Measurements from ENCODE around the gene FOXA1.
"Not testable (repeated sequence)": the region's sequence is repeated elsewhere in the genome, so short reads cannot be mapped to it uniquely, and the experiment has no call there.

Gene FOXA1

GRCh38 chr14:37563189-37563588, 31.9 kb downstream of the FOXA1 start:
- H3K4me1 Mint-ChIP-seq = no peaks in the 10 kb centered on the region
- H3K4me3 Mint-ChIP-seq = no peak overlapping the region
- peaks cover 5 to 7% of the 10 kb centered on the region in 2 donors for H3K9me3 Mint-ChIP-seq
- H3K27me3 Mint-ChIP-seq = no peaks in the 10 kb centered on the region
- no peak for DNase-seq
- H3K27ac Mint-ChIP-seq = no peak overlapping the region
- no peak for ATAC-seq

GRCh38 chr14:37559386-37559785, 35.7 kb downstream of the FOXA1 start:
- Mint-ChIP-seq H3K4me1 (no peaks in the 10 kb centered on the region), H3K4me3 (no peak overlapping the region), H3K9me3 (peaks cover 10 to 14% of the 10 kb centered on the region in 2 donors), H3K27ac (no peak overlapping the region), H3K27me3 (no peaks in the 10 kb centered on the region)
- DNase-seq (no peak), ATAC-seq (no peak)

GRCh38 chr14:37558740-37559139, 36.3 kb downstream of the FOXA1 start:
- H3K4me1 Mint-ChIP-seq = no peaks in the 10 kb centered on the region
- ATAC-seq (no peak), DNase-seq (no peak)
- no peak overlapping the region for H3K4me3 Mint-ChIP-seq
- H3K27ac Mint-ChIP-seq = no peak overlapping the region
- no peaks in the 10 kb centered on the region for H3K27me3 Mint-ChIP-seq
- peaks cover 15 to 21% of the 10 kb centered on the region in 2 donors for H3K9me3 Mint-ChIP-seq

GRCh38 chr14:37555596-37555995, 39.5 kb downstream of the FOXA1 start:
- peaks cover 20 to 21% of the 10 kb centered on the region in 2 donors for H3K9me3 Mint-ChIP-seq
- ATAC-seq, DNase-seq, H3K4me1 Mint-ChIP-seq, H3K4me3 Mint-ChIP-seq, H3K27me3 Mint-ChIP-seq, H3K27ac Mint-ChIP-seq: not testable (repeated sequence)

GRCh38 chr14:37553935-37554550, 41.0 kb downstream of the FOXA1 start:
- peaks cover 19% of the 10 kb centered on the region in 2 donors for H3K9me3 Mint-ChIP-seq
- no peak for DNase-seq
- no peaks in the 10 kb centered on the region for H3K4me1 Mint-ChIP-seq
- H3K27me3 Mint-ChIP-seq = no peaks in the 10 kb centered on the region
- no peak overlapping the region for H3K4me3 Mint-ChIP-seq
- H3K27ac Mint-ChIP-seq = no peak overlapping the region
- ATAC-seq = no peak

GRCh38 chr14:37551119-37551518, 43.9 kb downstream of the FOXA1 start:
- H3K9me3 Mint-ChIP-seq = peaks cover 7 to 9% of the 10 kb centered on the region in 2 donors
- ATAC-seq (no peak), DNase-seq (no peak)
- no peak overlapping the region for H3K27ac Mint-ChIP-seq
- H3K27me3 Mint-ChIP-seq = no peaks in the 10 kb centered on the region
- no peak overlapping the region for H3K4me3 Mint-ChIP-seq
- H3K4me1 Mint-ChIP-seq = no peaks in the 10 kb centered on the region

GRCh38 chr14:37550511-37550910, 44.5 kb downstream of the FOXA1 start:
- Mint-ChIP-seq H3K4me3 (no peak overlapping the region), H3K27me3 (no peaks in the 10 kb centered on the region), H3K4me1 (no peaks in the 10 kb centered on the region), H3K27ac (no peak overlapping the region), H3K9me3 (peaks cover 7 to 9% of the 10 kb centered on the region in 2 donors)
- DNase-seq = no peak
- ATAC-seq = no peak

- H3K27ac Mint-ChIP-seq = no peak overlapping the region
- H3K9me3 Mint-ChIP-seq = no peaks in the 10 kb centered on the region
- ATAC-seq (no peak), DNase-seq (no peak)
- no peaks in the 10 kb centered on the region for H3K4me1 Mint-ChIP-seq
- H3K4me3 Mint-ChIP-seq = no peak overlapping the region
- no peaks in the 10 kb centered on the region for H3K27me3 Mint-ChIP-seq
Measured at GRCh38 chr14:37546621-37547447, 48.2 kb downstream of the FOXA1 start.

- Mint-ChIP-seq H3K4me1 (no peaks in the 10 kb centered on the region), H3K27ac (no peak overlapping the region), H3K27me3 (no peaks in the 10 kb centered on the region), H3K4me3 (no peak overlapping the region), H3K9me3 (no peaks in the 10 kb centered on the region)
- ATAC-seq (no peak), DNase-seq (no peak)
Measured at GRCh38 chr14:37545174-37545573, 49.9 kb downstream of the FOXA1 start.

GRCh38 chr14:37544407-37544806, 50.6 kb downstream of the FOXA1 start:
- ATAC-seq (no peak), DNase-seq (no peak)
- Mint-ChIP-seq H3K4me3 (no peak overlapping the region), H3K9me3 (no peaks in the 10 kb centered on the region), H3K27me3 (no peaks in the 10 kb centered on the region), H3K27ac (no peak overlapping the region), H3K4me1 (no peaks in the 10 kb centered on the region)

- DNase-seq = no peak
- no peak overlapping the region for H3K27ac Mint-ChIP-seq
- H3K4me3 Mint-ChIP-seq = no peak overlapping the region
- no peaks in the 10 kb centered on the region for H3K4me1 Mint-ChIP-seq
- H3K9me3 Mint-ChIP-seq = no peaks in the 10 kb centered on the region
- H3K27me3 Mint-ChIP-seq = no peaks in the 10 kb centered on the region
- ATAC-seq = no peak
Measured at GRCh38 chr14:37539992-37540391, 55.1 kb downstream of the FOXA1 start.

Data from stimulated activated naive CD8-positive, alpha-beta T cell treated with anti-CD3 and anti-CD28 coated beads, Interleukin-15, amount 100 ng/mL, for 72 hours (primary cell).